IPS DF 4.7 (cell line): ENCODE data around the gene SETD2.

Experiments
- DNase-seq: peaks from one replicate; pipeline ENCODE4 v3.0.0-alpha.2; 2013; ENCODE audit warnings: low spot score; ENCODE audit errors: extremely low read depth

Gene SETD2

DNA sequence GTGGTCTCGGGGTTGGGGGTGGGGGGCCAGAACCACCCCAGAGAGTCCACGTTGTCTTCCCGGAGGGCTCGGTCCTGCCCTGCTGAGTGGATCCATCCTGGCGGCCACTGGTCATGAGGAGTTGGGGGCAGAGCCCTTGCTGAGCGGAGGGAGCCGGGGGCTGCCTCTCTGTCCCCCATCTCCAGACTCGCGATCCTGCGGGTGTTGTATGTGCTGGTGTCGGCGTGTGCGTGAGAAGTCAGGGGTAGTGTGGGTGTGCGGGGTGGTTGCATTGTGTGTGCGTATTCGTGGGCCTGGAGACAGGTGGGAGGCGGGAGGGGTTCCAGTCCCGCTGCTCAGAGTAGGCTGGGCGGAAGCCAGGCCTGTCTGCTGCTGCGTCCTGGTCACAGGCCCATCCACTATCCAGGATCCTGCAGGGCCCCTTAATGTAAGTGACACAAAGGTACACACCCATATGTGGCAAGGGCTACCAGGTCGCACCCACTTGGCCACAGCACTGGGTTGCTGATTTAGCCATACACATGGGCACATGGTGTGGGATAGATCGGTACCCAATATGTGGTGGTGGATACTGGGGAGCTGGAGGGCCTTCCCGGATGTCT lies 153.7 kb downstream of the SETD2 start:
- DNase-seq = no peak

- no peak for DNase-seq
Measured at GRCh38 chr3:47009225-47010110, 154.4 kb downstream of the SETD2 start.

- DNase-seq = no peak
Measured at GRCh38 chr3:47008851-47009224, 155.1 kb downstream of the SETD2 start.

GRCh38 chr3:47008234-47008796 lies 155.6 kb downstream of the SETD2 start:
- no peak for DNase-seq

- DNase-seq = no peak
Measured at GRCh38 chr3:47007482-47008233, 156.3 kb downstream of the SETD2 start.

GRCh38 chr3:47007001-47007400 lies 156.9 kb downstream of the SETD2 start:
- no peak for DNase-seq

DNA sequence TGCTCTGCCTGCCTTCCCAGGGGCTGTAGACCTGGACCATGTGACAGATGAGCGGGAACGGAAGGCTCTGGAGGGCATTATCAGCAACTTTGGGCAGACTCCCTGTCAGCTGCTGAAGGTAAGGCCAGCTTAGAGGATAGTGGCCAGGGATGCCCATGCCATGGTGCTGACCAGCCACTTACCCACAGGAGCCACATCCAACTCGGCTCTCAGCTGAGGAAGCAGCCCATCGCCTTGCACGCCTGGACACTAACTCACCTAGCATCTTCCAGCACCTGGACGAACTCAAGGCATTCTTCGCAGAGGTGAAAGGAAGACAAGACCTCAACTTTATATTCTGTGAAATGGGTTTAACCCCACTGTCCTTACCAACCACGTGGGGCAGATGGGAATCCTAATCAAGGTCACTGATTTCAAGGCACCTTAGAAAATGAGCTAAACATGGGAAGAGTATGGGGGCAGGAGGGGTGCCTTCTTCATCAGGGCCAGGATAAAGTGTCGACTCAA lies 157.7 kb downstream of the SETD2 start:
- no peak for DNase-seq

- no peak for DNase-seq
Measured at GRCh38 chr3:47005212-47006144, 158.4 kb downstream of the SETD2 start.

DNA sequence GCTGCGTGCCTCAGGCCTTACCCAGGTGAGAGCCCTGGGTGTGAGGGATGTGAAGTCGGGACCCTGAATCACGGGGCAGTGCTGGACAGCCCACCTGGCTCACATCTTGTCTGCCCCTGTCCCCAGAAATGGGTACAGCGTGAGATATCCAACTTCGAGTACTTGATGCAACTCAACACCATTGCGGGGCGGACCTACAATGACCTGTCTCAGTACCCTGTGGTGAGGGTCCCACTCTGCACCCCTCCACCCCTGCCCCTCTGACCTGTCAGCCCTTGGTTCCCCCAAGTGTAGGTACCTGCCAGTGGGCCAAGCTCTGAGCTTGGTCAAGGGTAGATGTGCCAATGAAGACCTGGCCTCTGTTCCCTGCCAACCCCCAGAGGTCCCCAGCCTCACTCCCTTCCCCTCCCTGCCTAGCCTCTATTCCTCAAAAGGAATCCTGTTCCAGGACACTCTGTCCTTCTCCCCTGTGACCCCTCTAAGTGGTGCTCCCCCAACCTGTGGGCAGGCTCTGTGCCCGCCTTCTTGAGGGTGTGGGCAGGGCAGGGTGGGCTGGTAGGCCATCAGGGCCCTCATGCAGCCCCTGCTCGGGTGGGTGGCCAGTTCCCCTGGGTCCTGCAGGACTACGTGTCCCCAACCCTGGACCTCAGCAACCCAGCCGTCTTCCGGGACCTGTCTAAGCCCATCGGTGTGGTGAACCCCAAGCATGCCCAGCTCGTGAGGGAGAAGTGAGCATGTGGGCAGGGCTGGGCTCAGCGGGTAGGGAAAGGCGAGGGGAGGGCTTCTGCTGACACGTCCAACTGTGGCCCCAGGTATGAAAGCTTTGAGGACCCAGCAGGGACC lies 159.3 kb downstream of the SETD2 start:
- DNase-seq = no peak

- DNase-seq = no peak
Measured at GRCh38 chr3:47003461-47004368, 160.2 kb downstream of the SETD2 start.

- DNase-seq = no peak
Measured at GRCh38 chr3:47003056-47003410, 160.9 kb downstream of the SETD2 start.

DNA sequence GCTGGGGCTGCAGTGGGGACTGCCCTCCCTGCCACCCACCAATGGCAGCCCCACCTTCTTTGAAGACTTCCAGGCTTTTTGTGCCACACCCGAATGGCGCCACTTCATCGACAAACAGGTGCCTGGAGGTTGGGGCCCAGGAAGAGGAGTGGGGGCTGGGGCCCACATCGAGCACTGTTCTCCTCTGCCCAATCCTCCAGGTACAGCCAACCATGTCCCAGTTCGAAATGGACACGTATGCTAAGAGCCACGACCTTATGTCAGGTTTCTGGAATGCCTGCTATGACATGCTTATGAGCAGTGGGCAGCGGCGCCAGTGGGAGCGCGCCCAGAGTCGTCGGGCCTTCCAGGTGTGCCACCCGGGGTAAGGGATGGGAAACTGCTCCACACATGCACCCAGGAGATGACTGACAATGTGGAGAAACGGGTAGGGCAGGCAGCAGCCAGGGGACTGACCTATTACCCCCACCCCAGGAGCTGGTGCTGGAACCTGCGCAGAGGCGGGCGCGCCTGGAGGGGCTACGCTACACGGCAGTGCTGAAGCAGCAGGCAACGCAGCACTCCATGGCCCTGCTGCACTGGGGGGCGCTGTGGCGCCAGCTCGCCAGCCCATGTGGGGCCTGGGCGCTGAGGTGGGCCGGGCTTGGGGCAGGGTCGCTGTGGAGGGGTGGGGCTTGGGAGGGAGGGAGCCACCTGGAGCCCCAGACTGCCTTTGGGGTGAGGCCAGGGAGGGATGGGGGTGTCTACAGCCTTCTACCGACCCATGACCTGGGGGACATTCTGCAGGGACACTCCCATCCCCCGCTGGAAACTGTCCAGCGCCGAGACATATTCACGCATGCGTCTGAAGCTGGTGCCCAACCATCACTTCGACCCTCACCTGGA lies 161.5 kb downstream of the SETD2 start:
- DNase-seq = no peak

DNA sequence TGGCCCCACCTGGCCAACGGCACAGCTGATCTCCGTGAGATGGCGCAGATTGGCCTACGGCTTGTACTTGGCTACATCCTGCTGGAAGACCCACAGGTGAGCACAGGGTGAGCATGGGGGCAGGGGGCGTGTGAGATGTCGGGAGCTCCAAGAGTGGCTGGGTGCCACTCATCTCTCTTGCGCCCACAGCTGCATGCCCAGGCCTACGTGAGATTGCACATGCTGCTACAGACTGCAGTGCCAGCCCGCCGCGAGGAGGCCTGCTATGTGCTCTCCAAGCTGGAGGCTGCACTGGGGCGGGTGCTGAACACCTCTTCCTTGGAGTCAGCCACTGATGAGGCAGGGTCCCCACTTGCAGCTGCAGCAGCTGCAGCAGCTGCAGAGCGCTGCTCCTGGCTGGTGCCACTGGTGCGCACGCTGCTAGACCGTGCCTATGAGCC lies 162.2 kb downstream of the SETD2 start:
- DNase-seq = no peak

DNA sequence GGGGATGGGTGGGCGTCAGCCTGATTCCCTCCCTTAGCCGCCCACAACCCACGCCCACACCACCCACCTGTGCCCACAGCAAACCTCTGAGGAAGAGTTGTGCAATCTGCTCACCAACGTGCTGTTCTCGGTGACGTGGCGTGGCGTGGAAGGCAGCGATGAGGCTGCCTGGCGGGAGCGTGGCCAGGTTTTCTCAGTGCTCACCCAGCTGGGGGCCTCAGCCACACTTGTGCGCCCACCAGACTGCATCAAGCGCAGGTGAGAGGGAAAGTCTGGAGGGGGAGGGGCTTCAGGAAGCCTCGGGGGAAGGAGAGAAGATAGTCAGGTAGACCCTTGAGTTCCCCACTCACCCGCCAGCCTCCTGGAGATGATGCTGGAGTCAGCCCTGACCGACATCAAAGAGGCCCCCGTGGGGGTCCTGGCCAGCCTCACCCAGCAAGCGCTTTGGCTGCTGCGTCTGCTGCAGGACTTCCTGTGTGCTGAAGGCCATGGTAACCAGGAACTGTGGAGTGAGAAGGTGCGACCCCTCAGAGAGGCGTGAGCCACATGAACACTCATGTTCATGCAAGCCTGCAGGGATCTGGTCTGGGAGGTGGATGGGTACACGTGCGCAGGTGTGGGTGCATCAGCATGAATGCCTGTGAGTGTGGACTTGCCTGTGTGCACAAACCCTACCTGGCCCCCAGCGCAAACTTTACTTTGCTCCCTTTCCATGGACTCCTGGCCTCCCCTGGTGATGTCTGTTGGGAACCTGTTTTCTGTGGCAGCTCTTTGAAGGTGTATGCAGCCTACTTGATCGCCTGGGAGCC lies 162.8 kb downstream of the SETD2 start:
- no peak for DNase-seq

DNA sequence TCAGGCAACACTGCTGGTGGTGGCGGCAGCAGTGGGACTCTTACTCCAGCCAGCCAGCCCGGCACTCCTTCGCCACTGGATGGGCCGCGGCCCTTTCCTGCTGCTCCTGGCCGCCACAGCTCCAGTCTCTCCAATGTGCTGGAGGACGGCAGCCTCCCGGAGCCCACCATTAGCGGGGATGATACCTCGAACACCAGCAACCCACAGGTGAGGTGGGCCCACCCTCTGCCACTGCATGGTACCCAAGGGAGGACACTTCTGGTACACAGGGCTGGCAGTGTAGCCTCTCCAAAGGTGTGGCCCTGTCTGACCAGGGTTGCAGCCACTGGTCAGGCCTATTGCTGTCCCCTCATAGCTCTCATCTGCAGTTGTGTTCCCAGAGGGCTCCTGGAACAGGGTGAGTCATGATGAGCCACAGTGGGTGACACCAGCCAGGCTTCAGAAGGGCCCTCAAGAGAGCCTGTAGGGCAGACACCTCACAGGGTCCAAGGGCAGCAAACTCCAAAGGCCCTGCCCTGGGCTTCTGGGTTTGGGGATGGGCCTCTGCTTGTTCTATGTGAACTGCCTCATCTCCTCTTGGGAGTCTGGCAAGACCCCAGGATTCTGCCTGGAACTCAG lies 163.6 kb downstream of the SETD2 start:
- DNase-seq = no peak

- no peak for DNase-seq
Measured at GRCh38 chr3:46999516-47000197, 164.3 kb downstream of the SETD2 start.
